Body of pancreas (tissue), 4 donors: Measurements from ENCODE around the gene KIF9. TPM values are rescaled to one million over a fixed set of nuclear protein-coding genes. Genes with fewer than 3 reads are reported as not detected.
A peak's percentile ranks its signal among the peaks of the same experiment; 100 is the strongest.

Experiments used
- ATAC-seq: fragments of 150-250 bp; one replicate; pipeline ENCODE4 v1.9.1; 2016
- DNase-seq, 4 donors: peaks; one replicate each; pipeline ENCODE4 v3.0.0-alpha.2; 2019
- H3K27ac ChIP-seq, 4 donors: fragments of 200-600 bp; sonication (generic); 1 replicate in 3 of 4; 2 replicates in 1 of 4; pipeline versions ENCODE4 v1.5.1 to v1.6.1; 2016 to 2019; ENCODE audit warnings: mild to moderate bottlenecking in 1 of 4, mixed read lengths in 1 of 4, moderate library complexity in 1 of 4
- H3K27me3 ChIP-seq, 2 donors: fragments of 200-600 bp; sonication (generic); one replicate each; pipeline ENCODE4 v1.6.0; 2016; ENCODE audit warnings: mild to moderate bottlenecking in 1 of 2
- H3K36me3 ChIP-seq, 2 donors: fragments of 200-600 bp; sonication (generic); replicated peaks in 1 of 2; 2 replicates each; pipeline ENCODE4 v1.5.1; 2016; ENCODE audit warnings: low read depth in 2 of 2; ENCODE audit not compliant: insufficient read depth in 1 of 2
- H3K4me1 ChIP-seq: fragments of 200-600 bp; sonication (generic); one replicate; pipeline ENCODE4 v1.6.0; 2016
- H3K4me3 ChIP-seq, 2 donors: fragments of 200-600 bp; sonication (generic); 1 replicate in 1 of 2; 2 replicates in 1 of 2; pipeline ENCODE4 v1.5.1; 2016 to 2019
- H3K9me3 ChIP-seq, 3 donors: fragments of 200-600 bp; sonication (generic); 1 replicate in 2 of 3; 2 replicates in 1 of 3; pipeline ENCODE4 v1.5.1; 2016
- POLR2A ChIP-seq, 3 donors: fragments of 450-650 bp; IDR thresholded peaks; one replicate each; pipeline ENCODE4 v1.6.1; 2016; ENCODE audit warnings: antibody characterized with exemption in 3 of 3, mild to moderate bottlenecking in 2 of 3
- WGBS, 2 donors: methylation state at CpG; one replicate each; pipeline ENCODE4 v1.1.5; 2017; 5-methylcytosine and 5-hydroxymethylcytosine counted together
- intact Hi-C: fragments of 100-400 bp; cut with DNase I; formaldehyde crosslinking; loops from one replicate; pipeline ENCODE4 v1.15.1; 2023
- total RNA-seq, 2 donors: library from RNA; depleted of rRNA; stranded (reverse); fragments of >200 nt; gene quantifications; one replicate each; pipeline ENCODE4 v1.1.0, GENCODE V29; 2016
- TF ChIP-seq, protein P1 (sequence below), 7 experiments: fragments of 450-650 bp in 4 of 7; fragments of 200-600 bp in 3 of 7; sonication (generic) in 3 of 7; IDR thresholded peaks; one replicate each; pipeline ENCODE4 v1.5.1; 2016 to 2019; ENCODE audit warnings: antibody characterized with exemption in 7 of 7

Gene KIF9
- total RNA-seq, 2 donors from 2014 or later = 5.6 to 8.0 TPM

DNA sequence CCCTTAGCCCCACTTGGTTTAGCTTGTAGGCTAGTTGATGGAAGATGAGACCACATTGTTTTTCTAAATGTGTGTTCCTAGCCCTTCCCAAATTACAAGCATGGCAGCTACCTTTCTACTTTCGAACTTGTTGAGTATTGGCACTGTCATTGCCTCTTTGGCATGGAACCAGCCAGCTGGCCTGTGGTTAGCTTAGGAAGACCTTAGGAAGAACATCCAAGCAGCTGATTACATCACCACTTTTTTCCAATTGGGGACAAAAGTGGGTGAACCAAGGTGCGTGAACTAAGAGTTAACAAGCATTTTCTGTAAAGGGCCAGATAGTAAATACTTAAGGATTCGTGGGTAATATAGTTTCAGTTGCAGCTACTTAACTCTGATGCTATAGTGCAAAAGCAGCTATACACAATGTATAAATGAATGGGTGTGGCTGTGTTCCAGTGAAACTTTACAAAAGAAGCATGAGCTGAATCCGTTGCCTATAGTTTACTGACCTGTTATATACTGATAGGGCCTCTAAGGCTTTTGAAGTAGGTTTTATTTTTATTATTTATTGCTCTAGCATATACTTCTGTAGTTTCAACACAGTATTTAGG is 8.7 kb upstream of the KIF9 start:
- intact Hi-C loops = no loop called here
- TF ChIP-seq POLR2A (IDR thresholded peaks at IDR 0.05) = no peak
- TF ChIP-seq, protein P1, sequence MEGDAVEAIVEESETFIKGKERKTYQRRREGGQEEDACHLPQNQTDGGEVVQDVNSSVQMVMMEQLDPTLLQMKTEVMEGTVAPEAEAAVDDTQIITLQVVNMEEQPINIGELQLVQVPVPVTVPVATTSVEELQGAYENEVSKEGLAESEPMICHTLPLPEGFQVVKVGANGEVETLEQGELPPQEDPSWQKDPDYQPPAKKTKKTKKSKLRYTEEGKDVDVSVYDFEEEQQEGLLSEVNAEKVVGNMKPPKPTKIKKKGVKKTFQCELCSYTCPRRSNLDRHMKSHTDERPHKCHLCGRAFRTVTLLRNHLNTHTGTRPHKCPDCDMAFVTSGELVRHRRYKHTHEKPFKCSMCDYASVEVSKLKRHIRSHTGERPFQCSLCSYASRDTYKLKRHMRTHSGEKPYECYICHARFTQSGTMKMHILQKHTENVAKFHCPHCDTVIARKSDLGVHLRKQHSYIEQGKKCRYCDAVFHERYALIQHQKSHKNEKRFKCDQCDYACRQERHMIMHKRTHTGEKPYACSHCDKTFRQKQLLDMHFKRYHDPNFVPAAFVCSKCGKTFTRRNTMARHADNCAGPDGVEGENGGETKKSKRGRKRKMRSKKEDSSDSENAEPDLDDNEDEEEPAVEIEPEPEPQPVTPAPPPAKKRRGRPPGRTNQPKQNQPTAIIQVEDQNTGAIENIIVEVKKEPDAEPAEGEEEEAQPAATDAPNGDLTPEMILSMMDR (IDR thresholded peaks at IDR 0.05) = no peak
- Histone ChIP-seq H3K9me3 (no peaks in the 10 kb centered on the region), H3K4me3 (no peak overlapping the region), H3K4me1 (no peaks in the 10 kb centered on the region), H3K36me3 (no peaks in the 10 kb centered on the region), H3K27ac (no peak overlapping the region), H3K27me3 (no peaks in the 10 kb centered on the region)
- ATAC-seq (no peak), DNase-seq (no peak)
- WGBS, 2 donors = 81% methylated on average over 4 of the region's 4 CpGs

DNA sequence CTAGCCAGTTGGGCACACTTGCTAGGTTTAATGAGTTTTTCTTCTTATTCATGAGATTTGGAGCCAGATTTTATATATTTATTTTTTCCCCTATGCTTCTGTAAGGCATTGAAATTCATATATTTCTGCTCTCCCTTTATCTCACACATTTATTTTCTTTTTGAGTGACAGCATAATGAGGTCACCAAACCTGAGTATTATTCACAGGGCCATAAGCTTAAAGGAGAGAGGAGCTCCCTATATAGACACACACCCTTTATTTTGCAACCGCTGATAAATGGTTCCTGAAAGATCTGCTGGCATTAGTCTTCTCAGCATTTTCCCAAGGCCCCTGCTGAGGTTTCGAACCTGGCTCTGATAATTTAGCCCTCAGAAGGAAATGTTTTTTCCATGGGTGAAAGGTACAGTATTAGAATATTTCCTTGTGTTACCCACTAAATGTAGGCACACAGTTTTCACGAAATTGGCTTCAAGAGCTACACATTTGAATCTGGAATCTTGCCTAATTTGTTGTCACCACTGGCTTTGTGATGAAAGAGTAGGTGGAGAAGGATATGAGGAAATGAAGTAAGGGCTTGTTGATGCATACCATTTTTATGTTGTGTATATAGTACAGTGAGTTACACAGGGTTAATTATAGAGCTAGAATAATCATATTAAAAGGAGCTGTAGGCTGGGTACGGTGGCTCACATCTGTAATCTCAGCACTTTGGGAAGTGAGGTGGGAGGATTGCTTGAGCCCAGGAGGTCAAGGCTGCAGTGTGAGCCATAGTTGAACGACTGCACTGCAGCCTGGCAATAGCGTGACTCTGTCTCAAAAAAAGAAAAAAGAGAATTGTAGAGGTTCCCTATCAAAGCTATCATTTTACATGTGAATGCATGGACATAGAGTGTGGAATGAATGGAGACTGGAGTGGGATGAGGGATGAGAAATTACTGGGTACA is 6.6 kb upstream of the KIF9 start:
- H3K9me3 ChIP-seq = no peaks in the 10 kb centered on the region
- no peaks in the 10 kb centered on the region for H3K36me3 ChIP-seq
- no peak overlapping the region for H3K4me3 ChIP-seq
- ATAC-seq (no peak), DNase-seq (no peak)
- intact Hi-C loops = loop anchor here (10.0 kb wide), 1 partner anchor 86 kb away; no protein-coding TSS in a partner anchor
- no peaks in the 10 kb centered on the region for H3K27me3 ChIP-seq
- 74 to 79% methylated on average over 6 of the region's 6 CpGs for WGBS, 2 donors
- H3K27ac ChIP-seq = no peak overlapping the region
- TF ChIP-seq, protein P1 (IDR thresholded peaks at IDR 0.05) = no peak
- TF ChIP-seq POLR2A (IDR thresholded peaks at IDR 0.05) = no peak
- H3K4me1 ChIP-seq = peaks cover 10% of the 10 kb centered on the region

DNA sequence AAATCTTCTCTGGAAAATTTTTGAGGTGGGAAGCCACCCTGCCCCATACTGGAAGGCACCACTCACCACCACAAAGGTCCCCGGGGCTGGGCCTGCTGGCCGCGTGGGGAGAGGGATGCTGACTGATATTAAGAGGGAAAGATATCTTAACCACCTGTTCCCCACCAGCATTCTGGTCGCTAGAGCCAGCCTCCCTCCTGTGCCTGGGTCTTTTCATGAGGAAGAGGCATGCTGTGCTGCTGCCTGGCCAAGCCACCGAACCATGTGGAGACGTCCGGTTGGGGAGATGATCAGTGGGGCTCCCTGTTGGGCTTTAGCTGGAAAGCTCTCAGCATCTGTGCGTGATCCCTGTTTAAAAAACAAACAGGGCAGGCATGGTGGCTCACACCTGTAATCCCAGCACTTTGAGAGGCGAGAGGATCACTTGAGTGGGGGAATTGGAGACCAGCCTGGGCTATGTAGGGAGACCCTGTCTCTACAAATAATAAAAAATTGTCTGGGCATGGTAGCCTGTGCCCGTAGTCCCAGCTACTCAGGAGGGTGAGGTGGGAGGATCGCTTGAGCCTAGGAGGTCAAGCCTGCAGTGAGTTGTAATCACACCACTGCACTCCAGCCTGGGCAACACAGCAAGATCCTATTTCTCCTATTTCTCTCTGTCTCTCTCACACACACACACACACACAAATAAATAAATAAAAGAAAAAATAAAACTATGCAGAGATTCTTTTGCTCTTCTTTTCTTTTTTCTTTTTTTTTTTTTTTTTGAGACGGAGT is 1.2 kb upstream of the KIF9 start:
- Histone ChIP-seq H3K4me3 (peak overlapping the region; percentile 82 to 95), H3K27ac (peak overlapping the region in 3 of 4 donors; percentile 86 to 97 (median 96)), H3K36me3 (no peaks in the 10 kb centered on the region), H3K27me3 (no peaks in the 10 kb centered on the region), H3K9me3 (no peaks in the 10 kb centered on the region), H3K4me1 (peaks cover 32% of the 10 kb centered on the region)
- 32 to 35% methylated on average over 12 of the region's 12 CpGs for WGBS, 2 donors
- intact Hi-C loops = loop anchor here (10.0 kb wide), 1 partner anchor 91 kb away; no protein-coding TSS in a partner anchor
- peak in 2 of 4 donors; percentile 8 to 14 for DNase-seq
- ATAC-seq = no peak
- TF ChIP-seq, protein P1 (IDR thresholded peaks at IDR 0.05) = no peak
- no peak for TF ChIP-seq POLR2A (IDR thresholded peaks at IDR 0.05)

DNA sequence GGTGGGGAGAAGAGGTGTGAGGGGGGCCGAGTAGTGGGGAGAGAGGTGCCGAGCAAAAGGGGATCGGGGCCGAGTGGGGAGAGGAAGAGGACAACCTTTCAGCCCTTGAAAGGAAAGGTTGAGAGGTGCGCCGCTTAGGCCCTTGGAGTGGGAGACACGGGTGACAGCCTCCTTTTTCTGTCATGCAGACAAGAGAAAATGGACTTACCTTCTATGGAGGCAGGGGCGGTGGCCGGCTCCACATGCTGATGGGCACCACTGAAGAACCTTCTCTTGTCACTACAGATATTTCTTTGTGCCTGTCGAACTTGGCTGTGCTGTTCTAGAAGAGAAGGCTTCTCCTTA is 566 bp upstream of the KIF9 start:
- Histone ChIP-seq H3K36me3 (no peaks in the 10 kb centered on the region), H3K27ac (peak overlapping the region; percentile 86 to 97 (median 96)), H3K9me3 (no peaks in the 10 kb centered on the region), H3K4me1 (peaks cover 32% of the 10 kb centered on the region), H3K4me3 (peak overlapping the region; percentile 82 to 95), H3K27me3 (no peaks in the 10 kb centered on the region)
- TF ChIP-seq POLR2A (IDR thresholded peaks at IDR 0.05) = no peak
- TF ChIP-seq, protein P1 (IDR thresholded peaks at IDR 0.05) = no peak
- ATAC-seq = no peak
- 0% methylated on average over 10 of the region's 10 CpGs for WGBS, 2 donors
- intact Hi-C loops = loop anchor here (10.0 kb wide), 1 partner anchor 92 kb away; no protein-coding TSS in a partner anchor
- peak in 2 of 4 donors; percentile 18 to 23 for DNase-seq
